ENCODE results near the gene FAM53B.

- TF ChIP-seq POLR2A (IDR thresholded peaks at IDR 0.05) (no peak), CTCF (IDR thresholded peaks at IDR 0.05 in 4 of 5, conservative IDR thresholded peaks at IDR 0.05 in 1 of 5) (no peak)
Measured at GRCh38 chr10:124677749-124678556, 66.2 kb downstream of the FAM53B start.

Measured in gastrocnemius medialis (tissue), 4 donors.